Stimulated activated naive CD8-positive, alpha-beta T cell treated with anti-CD3 and anti-CD28 coated beads, Interleukin-15, Interleukin-2, amounts not matched to agents 100 U/mL and 50 U/mL, for 24 hours (primary cell): Measurements from ENCODE around the gene ALOXE3.

ENCODE experiments used
- ATAC-seq: fragments of 150-1000 bp; cut with Tn5 transposase; one replicate; pipeline ENCODE4 v1.10.0; 2021
- DNase-seq: peaks from one replicate; pipeline ENCODE4 v3.0.0; 2021

The ALOXE3 gene

GRCh38 chr17:8141741-8142140, 23.4 kb upstream of the ALOXE3 start:
- no peak for DNase-seq

GRCh38 chr17:8141045-8141444, 22.7 kb upstream of the ALOXE3 start:
- no peak for ATAC-seq
- DNase-seq = no peak

More at GRCh38 chr17:8141741-8142140, 23.4 kb upstream of the ALOXE3 start:
- ATAC-seq = no peak

- ATAC-seq = no peak
Observed at GRCh38 chr17:8140065-8141029, 22.0 kb upstream of the ALOXE3 start.

GRCh38 chr17:8138672-8139371, 20.5 kb upstream of the ALOXE3 start:
- ATAC-seq (peak; percentile 93), DNase-seq (peak; percentile 97)

More at GRCh38 chr17:8140065-8141029, 22.0 kb upstream of the ALOXE3 start:
- no peak for DNase-seq

- ATAC-seq (no peak), DNase-seq (no peak)
Observed at GRCh38 chr17:8138374-8138671, 20.0 kb upstream of the ALOXE3 start.

- DNase-seq (no peak), ATAC-seq (no peak)
Observed at GRCh38 chr17:8137645-8138373, 19.5 kb upstream of the ALOXE3 start.

- ATAC-seq = no peak
Observed at GRCh38 chr17:8133941-8134340, 15.6 kb upstream of the ALOXE3 start.

GRCh38 chr17:8133399-8133798, 15.1 kb upstream of the ALOXE3 start:
- ATAC-seq = no peak

More at GRCh38 chr17:8133941-8134340, 15.6 kb upstream of the ALOXE3 start:
- DNase-seq = no peak

GRCh38 chr17:8131844-8132441, 13.6 kb upstream of the ALOXE3 start:
- peak; percentile 76 for ATAC-seq

More at GRCh38 chr17:8133399-8133798, 15.1 kb upstream of the ALOXE3 start:
- no peak for DNase-seq

GRCh38 chr17:8128125-8128784, 9.9 kb upstream of the ALOXE3 start:
- no peak for DNase-seq
- no peak for ATAC-seq

More at GRCh38 chr17:8131844-8132441, 13.6 kb upstream of the ALOXE3 start:
- DNase-seq = no peak

GRCh38 chr17:8126491-8127066, 8.3 kb upstream of the ALOXE3 start:
- ATAC-seq (peak; percentile 32), DNase-seq (peak; percentile 72)

GRCh38 chr17:8125947-8126490, 7.7 kb upstream of the ALOXE3 start:
- DNase-seq (peak; percentile 38), ATAC-seq (no peak)

- peak; percentile 41 for ATAC-seq
- DNase-seq = peak; percentile 90
Observed at GRCh38 chr17:8125154-8125946, 7.0 kb upstream of the ALOXE3 start.

GRCh38 chr17:8124350-8125153, 6.2 kb upstream of the ALOXE3 start:
- ATAC-seq (no peak), DNase-seq (peak; percentile 39)

- DNase-seq (peak; percentile 30), ATAC-seq (no peak)
Observed at GRCh38 chr17:8123695-8124349, 5.5 kb upstream of the ALOXE3 start, which contains the start of gene HES7. HES7 (minus strand) TSS chr17:8124106; CDS start chr17:8124084, 22 bp downstream.

GRCh38 chr17:8122924-8123694, 4.8 kb upstream of the ALOXE3 start:
- ATAC-seq (no peak), DNase-seq (peak; percentile 48)

- DNase-seq (peak; percentile 38), ATAC-seq (no peak)
Observed at GRCh38 chr17:8122422-8122923, 4.2 kb upstream of the ALOXE3 start.
